ENCODE results near the gene AGBL1.
A peak's percentile ranks its signal among the peaks of the same experiment; 100 is the strongest.

AGBL1 gene

GRCh38 chr15:86903642-86904421, 824.2 kb downstream of the AGBL1 start:
- no peak for DNase-seq

- no peak for DNase-seq
Observed at GRCh38 chr15:86905625-86906256, 826.1 kb downstream of the AGBL1 start.

GRCh38 chr15:86906376-86906775, 826.7 kb downstream of the AGBL1 start:
- DNase-seq = no peak

GRCh38 chr15:86911022-86911421, 831.4 kb downstream of the AGBL1 start:
- DNase-seq = no peak

- no peak for DNase-seq
Observed at GRCh38 chr15:86912661-86913060, 833.0 kb downstream of the AGBL1 start.

- DNase-seq = peak; percentile 1
Observed at GRCh38 chr15:86915811-86916331, 836.2 kb downstream of the AGBL1 start.

GRCh38 chr15:86916671-86917360, 837.1 kb downstream of the AGBL1 start:
- no peak for DNase-seq

- DNase-seq = no peak
Observed at GRCh38 chr15:86917361-86917671, 837.6 kb downstream of the AGBL1 start.

GRCh38 chr15:86919581-86919980, 839.9 kb downstream of the AGBL1 start:
- no peak for DNase-seq

- no peak for DNase-seq
Observed at GRCh38 chr15:86929461-86929860, 849.8 kb downstream of the AGBL1 start.

GRCh38 chr15:86932456-86932855, 852.8 kb downstream of the AGBL1 start:
- no peak for DNase-seq

- no peak for DNase-seq
Observed at GRCh38 chr15:86935841-86936240, 856.2 kb downstream of the AGBL1 start.

- DNase-seq = no peak
Observed at GRCh38 chr15:86942285-86942684, 862.6 kb downstream of the AGBL1 start.

- no peak for DNase-seq
Observed at GRCh38 chr15:86948719-86949118, 869.0 kb downstream of the AGBL1 start.

GRCh38 chr15:86959254-86959653, 879.6 kb downstream of the AGBL1 start:
- no peak for DNase-seq

- DNase-seq = no peak
Observed at GRCh38 chr15:86961669-86962068, 882.0 kb downstream of the AGBL1 start.

GRCh38 chr15:86964271-86964670, 884.6 kb downstream of the AGBL1 start:
- DNase-seq = no peak

- DNase-seq = no peak
Observed at GRCh38 chr15:86968244-86968643, 888.6 kb downstream of the AGBL1 start.

GRCh38 chr15:86969364-86969763, 889.7 kb downstream of the AGBL1 start:
- DNase-seq = no peak

GRCh38 chr15:86973284-86973844, 893.7 kb downstream of the AGBL1 start:
- DNase-seq = no peak

- no peak for DNase-seq
Observed at GRCh38 chr15:86988033-86988432, 908.4 kb downstream of the AGBL1 start.

- no peak for DNase-seq
Observed at GRCh38 chr15:87021751-87022150, 942.1 kb downstream of the AGBL1 start.

GRCh38 chr15:87031540-87032230, 952.0 kb downstream of the AGBL1 start:
- DNase-seq = no peak

Data from CD4-positive, alpha-beta T cell treated with Interleukin-21 for 1 hour (primary cell).